ENCODE measurements around the gene PAXX.
"Not testable (repeated sequence)": the region's sequence is repeated elsewhere in the genome, so short reads cannot be mapped to it uniquely, and the experiment has no call there.

PAXX gene

GRCh38 chr9:137032858-137033257 is 40.6 kb downstream of the PAXX start:
- DNase-seq (ENCODE audit: low read depth) = no peak

GRCh38 chr9:137033481-137033880 is 41.3 kb downstream of the PAXX start:
- DNase-seq (ENCODE audit: low read depth) = not testable (repeated sequence)

- no peak for DNase-seq (ENCODE audit: low read depth)
These were observed 42.0 kb downstream of the PAXX start for GRCh38 chr9:137034039-137034708.

GRCh38 chr9:137034709-137035506 is 42.7 kb downstream of the PAXX start:
- DNase-seq (ENCODE audit: low read depth) = peak; percentile 83

- DNase-seq (ENCODE audit: low read depth) = no peak
These were observed 43.2 kb downstream of the PAXX start for GRCh38 chr9:137035507-137035834.

- DNase-seq (ENCODE audit: low read depth) = no peak
These were observed 43.7 kb downstream of the PAXX start for GRCh38 chr9:137035937-137036336.

GRCh38 chr9:137037035-137037434 is 44.8 kb downstream of the PAXX start:
- no peak for DNase-seq (ENCODE audit: low read depth)

- no peak for DNase-seq (ENCODE audit: low read depth)
These were observed 45.3 kb downstream of the PAXX start for GRCh38 chr9:137037483-137037882.

- no peak for DNase-seq (ENCODE audit: low read depth)
These were observed 46.7 kb downstream of the PAXX start for GRCh38 chr9:137038916-137039315.

- DNase-seq (ENCODE audit: low read depth) = no peak
These were observed 47.6 kb downstream of the PAXX start for GRCh38 chr9:137039611-137040366.

GRCh38 chr9:137040568-137040967 is 48.3 kb downstream of the PAXX start:
- DNase-seq (ENCODE audit: low read depth) = no peak

- DNase-seq (ENCODE audit: low read depth) = no peak
These were observed 48.9 kb downstream of the PAXX start for GRCh38 chr9:137041124-137041523.

- no peak for DNase-seq (ENCODE audit: low read depth)
These were observed 50.8 kb downstream of the PAXX start for GRCh38 chr9:137042751-137043727.
